ENCODE data around the gene C21orf91. TPM values are rescaled to one million over a fixed set of nuclear protein-coding genes. Genes with fewer than 3 reads are reported as not detected.

Gene C21orf91
- total and polyA plus RNA-seq, 2 experiments from 2014 or later: 10.9 to 20.0 TPM

DNA sequence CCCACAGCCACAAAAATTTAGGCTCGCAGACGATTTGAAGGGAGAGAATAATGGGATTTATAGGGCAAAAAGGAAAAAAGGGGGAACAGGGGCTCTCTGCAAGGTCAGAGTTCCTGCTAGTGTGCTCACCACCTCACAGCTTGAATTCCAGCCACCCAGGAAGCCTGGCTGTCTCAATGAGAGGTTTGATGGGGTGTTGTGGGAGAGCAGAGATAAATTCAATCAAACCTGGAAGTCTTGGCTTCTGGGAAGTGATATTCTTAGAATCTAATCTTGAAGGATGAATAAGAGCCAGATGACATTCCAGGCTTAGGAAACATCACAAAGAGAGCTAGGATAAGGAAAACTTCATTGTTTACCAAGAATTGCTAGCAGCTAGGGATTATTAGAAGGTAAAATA, 47.4 kb upstream of the C21orf91 start (continued):
- TF ChIP-seq, protein P1, sequence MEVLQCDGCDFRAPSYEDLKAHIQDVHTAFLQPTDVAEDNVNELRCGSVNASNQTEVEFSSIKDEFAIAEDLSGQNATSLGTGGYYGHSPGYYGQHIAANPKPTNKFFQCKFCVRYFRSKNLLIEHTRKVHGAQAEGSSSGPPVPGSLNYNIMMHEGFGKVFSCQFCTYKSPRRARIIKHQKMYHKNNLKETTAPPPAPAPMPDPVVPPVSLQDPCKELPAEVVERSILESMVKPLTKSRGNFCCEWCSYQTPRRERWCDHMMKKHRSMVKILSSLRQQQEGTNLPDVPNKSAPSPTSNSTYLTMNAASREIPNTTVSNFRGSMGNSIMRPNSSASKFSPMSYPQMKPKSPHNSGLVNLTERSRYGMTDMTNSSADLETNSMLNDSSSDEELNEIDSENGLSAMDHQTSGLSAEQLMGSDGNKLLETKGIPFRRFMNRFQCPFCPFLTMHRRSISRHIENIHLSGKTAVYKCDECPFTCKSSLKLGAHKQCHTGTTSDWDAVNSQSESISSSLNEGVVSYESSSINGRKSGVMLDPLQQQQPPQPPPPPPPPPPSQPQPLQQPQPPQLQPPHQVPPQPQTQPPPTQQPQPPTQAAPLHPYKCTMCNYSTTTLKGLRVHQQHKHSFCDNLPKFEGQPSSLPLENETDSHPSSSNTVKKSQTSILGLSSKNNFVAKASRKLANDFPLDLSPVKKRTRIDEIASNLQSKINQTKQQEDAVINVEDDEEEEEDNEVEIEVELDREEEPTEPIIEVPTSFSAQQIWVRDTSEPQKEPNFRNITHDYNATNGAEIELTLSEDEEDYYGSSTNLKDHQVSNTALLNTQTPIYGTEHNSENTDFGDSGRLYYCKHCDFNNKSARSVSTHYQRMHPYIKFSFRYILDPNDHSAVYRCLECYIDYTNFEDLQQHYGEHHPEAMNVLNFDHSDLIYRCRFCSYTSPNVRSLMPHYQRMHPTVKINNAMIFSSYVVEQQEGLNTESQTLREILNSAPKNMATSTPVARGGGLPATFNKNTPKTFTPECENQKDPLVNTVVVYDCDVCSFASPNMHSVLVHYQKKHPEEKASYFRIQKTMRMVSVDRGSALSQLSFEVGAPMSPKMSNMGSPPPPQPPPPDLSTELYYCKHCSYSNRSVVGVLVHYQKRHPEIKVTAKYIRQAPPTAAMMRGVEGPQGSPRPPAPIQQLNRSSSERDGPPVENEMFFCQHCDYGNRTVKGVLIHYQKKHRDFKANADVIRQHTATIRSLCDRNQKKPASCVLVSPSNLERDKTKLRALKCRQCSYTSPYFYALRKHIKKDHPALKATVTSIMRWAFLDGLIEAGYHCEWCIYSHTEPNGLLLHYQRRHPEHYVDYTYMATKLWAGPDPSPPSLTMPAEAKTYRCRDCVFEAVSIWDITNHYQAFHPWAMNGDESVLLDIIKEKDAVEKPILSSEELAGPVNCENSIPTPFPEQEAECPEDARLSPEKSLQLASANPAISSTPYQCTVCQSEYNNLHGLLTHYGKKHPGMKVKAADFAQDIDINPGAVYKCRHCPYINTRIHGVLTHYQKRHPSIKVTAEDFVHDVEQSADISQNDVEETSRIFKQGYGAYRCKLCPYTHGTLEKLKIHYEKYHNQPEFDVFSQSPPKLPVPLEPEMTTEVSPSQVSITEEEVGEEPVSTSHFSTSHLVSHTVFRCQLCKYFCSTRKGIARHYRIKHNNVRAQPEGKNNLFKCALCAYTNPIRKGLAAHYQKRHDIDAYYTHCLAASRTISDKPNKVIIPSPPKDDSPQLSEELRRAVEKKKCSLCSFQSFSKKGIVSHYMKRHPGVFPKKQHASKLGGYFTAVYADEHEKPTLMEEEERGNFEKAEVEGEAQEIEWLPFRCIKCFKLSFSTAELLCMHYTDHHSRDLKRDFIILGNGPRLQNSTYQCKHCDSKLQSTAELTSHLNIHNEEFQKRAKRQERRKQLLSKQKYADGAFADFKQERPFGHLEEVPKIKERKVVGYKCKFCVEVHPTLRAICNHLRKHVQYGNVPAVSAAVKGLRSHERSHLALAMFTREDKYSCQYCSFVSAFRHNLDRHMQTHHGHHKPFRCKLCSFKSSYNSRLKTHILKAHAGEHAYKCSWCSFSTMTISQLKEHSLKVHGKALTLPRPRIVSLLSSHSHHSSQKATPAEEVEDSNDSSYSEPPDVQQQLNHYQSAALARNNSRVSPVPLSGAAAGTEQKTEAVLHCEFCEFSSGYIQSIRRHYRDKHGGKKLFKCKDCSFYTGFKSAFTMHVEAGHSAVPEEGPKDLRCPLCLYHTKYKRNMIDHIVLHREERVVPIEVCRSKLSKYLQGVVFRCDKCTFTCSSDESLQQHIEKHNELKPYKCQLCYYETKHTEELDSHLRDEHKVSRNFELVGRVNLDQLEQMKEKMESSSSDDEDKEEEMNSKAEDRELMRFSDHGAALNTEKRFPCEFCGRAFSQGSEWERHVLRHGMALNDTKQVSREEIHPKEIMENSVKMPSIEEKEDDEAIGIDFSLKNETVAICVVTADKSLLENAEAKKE (CRISPR knock-in tag; IDR thresholded peaks at IDR 0.05): no peak
- TF ChIP-seq, protein P2, sequence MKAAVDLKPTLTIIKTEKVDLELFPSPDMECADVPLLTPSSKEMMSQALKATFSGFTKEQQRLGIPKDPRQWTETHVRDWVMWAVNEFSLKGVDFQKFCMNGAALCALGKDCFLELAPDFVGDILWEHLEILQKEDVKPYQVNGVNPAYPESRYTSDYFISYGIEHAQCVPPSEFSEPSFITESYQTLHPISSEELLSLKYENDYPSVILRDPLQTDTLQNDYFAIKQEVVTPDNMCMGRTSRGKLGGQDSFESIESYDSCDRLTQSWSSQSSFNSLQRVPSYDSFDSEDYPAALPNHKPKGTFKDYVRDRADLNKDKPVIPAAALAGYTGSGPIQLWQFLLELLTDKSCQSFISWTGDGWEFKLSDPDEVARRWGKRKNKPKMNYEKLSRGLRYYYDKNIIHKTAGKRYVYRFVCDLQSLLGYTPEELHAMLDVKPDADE (IDR thresholded peaks at IDR 0.05): no peak
- no peak for TF ChIP-seq CREB1 (CRISPR knock-in tag; IDR thresholded peaks at IDR 0.05; ENCODE audit: low read depth)
- TF ChIP-seq ZNF331 (CRISPR knock-in tag; IDR thresholded peaks at IDR 0.05; ENCODE audit: low read depth): no peak

DNA sequence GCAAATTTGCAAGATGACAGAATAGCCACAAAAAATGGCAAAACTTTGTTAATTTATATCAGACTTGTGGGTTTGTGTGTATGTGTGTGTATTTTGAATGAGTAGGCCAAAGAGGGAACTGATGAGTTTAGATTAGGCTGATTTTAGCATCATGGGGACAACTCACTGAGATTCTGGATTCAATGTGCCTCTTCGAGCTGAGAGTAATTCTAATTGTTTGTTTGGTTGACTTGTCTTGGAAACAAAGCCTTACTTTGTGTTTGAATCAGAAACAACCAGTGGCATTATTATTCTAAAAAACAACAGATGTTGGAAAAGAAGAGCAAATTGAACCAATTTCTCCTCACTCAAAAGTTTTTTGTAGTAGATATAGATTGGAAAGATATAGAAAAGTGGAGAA, 40.5 kb upstream of the C21orf91 start:
- Histone ChIP-seq H3K4me1 (ENCODE audit: insufficient read depth) (peaks cover 6% of the 10 kb centered on the region; the same call in 1 of the 2 replicates), H3K27me3 (ENCODE audit: insufficient read depth) (no peaks in the 10 kb centered on the region), H3K79me2 (replicated peaks; ENCODE audit: insufficient read depth) (no peaks in the 10 kb centered on the region), H4K20me1 (replicated peaks; ENCODE audit: insufficient read depth) (no peaks in the 10 kb centered on the region), H2AFZ (peak overlapping the region; percentile 57; the same call in 1 of the 2 replicates), H3F3A (replicated peaks; ENCODE audit: low read depth) (no peaks in the 10 kb centered on the region), H3K4me2 (peak overlapping the region; percentile 4; the same call in 1 of the 2 replicates), H3K9me2 (ENCODE audit: insufficient read depth) (peaks cover 15% of the 10 kb centered on the region; the same call in 1 of the 2 replicates), H3K27ac (ENCODE audit: low read depth) (no peak overlapping the region), H3K36me3 (ENCODE audit: insufficient read depth) (no peaks in the 10 kb centered on the region), H3K4me3 (no peak overlapping the region)
- Mint-ChIP-seq H3K9me3 (peaks cover 6% of the 10 kb centered on the region; the same call in 2 of the 3 replicates), H3K36me3 (ENCODE audit: low read depth) (peaks cover 3% of the 10 kb centered on the region; the same call in 1 of the 3 replicates), H3K27ac (no peak overlapping the region), H3K4me1 (peaks cover 8% of the 10 kb centered on the region; the same call in 2 of the 3 replicates), H3K27me3 (ENCODE audit: insufficient read depth, low read depth, poor library complexity) (peaks cover 4% of the 10 kb centered on the region), H3K4me3 (no peak overlapping the region)
- DNase-seq (ENCODE audit: low spot score) (no peak), ATAC-seq (no peak)
- TF ChIP-seq, protein P3, sequence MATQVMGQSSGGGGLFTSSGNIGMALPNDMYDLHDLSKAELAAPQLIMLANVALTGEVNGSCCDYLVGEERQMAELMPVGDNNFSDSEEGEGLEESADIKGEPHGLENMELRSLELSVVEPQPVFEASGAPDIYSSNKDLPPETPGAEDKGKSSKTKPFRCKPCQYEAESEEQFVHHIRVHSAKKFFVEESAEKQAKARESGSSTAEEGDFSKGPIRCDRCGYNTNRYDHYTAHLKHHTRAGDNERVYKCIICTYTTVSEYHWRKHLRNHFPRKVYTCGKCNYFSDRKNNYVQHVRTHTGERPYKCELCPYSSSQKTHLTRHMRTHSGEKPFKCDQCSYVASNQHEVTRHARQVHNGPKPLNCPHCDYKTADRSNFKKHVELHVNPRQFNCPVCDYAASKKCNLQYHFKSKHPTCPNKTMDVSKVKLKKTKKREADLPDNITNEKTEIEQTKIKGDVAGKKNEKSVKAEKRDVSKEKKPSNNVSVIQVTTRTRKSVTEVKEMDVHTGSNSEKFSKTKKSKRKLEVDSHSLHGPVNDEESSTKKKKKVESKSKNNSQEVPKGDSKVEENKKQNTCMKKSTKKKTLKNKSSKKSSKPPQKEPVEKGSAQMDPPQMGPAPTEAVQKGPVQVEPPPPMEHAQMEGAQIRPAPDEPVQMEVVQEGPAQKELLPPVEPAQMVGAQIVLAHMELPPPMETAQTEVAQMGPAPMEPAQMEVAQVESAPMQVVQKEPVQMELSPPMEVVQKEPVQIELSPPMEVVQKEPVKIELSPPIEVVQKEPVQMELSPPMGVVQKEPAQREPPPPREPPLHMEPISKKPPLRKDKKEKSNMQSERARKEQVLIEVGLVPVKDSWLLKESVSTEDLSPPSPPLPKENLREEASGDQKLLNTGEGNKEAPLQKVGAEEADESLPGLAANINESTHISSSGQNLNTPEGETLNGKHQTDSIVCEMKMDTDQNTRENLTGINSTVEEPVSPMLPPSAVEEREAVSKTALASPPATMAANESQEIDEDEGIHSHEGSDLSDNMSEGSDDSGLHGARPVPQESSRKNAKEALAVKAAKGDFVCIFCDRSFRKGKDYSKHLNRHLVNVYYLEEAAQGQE (IDR thresholded peaks at IDR 0.05; ENCODE audit: unreplicated experiment): no peak
- no peak for TF ChIP-seq CREB1 (CRISPR knock-in tag; IDR thresholded peaks at IDR 0.05; ENCODE audit: low read depth)
- TF ChIP-seq, protein P4, sequence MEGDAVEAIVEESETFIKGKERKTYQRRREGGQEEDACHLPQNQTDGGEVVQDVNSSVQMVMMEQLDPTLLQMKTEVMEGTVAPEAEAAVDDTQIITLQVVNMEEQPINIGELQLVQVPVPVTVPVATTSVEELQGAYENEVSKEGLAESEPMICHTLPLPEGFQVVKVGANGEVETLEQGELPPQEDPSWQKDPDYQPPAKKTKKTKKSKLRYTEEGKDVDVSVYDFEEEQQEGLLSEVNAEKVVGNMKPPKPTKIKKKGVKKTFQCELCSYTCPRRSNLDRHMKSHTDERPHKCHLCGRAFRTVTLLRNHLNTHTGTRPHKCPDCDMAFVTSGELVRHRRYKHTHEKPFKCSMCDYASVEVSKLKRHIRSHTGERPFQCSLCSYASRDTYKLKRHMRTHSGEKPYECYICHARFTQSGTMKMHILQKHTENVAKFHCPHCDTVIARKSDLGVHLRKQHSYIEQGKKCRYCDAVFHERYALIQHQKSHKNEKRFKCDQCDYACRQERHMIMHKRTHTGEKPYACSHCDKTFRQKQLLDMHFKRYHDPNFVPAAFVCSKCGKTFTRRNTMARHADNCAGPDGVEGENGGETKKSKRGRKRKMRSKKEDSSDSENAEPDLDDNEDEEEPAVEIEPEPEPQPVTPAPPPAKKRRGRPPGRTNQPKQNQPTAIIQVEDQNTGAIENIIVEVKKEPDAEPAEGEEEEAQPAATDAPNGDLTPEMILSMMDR (conservative IDR thresholded peaks at IDR 0.05; ENCODE audit: low read depth in 2 of 2): no peak

All from GM23338 (cell line).